Endothelial cell (in vitro differentiated cells): ENCODE data around the gene SALL1. TPM values are rescaled to one million over a fixed set of nuclear protein-coding genes. Genes with fewer than 3 reads are reported as not detected.

Source experiments
- DNase-seq: peaks from one replicate; pipeline ENCODE4 v3.0.0; 2021; ENCODE audit warnings: low spot score
- H3K27ac Mint-ChIP-seq: one replicate; pipeline ENCODE4 v1.8.0; 2021; ENCODE audit warnings: mixed read lengths, inconsistent platforms; ENCODE audit not compliant: unreplicated experiment
- H3K27me3 Mint-ChIP-seq: one replicate; pipeline ENCODE4 v1.8.0; 2021; ENCODE audit warnings: mild to moderate bottlenecking, moderate library complexity, mixed read lengths, inconsistent platforms; ENCODE audit not compliant: unreplicated experiment
- H3K36me3 Mint-ChIP-seq: one replicate; pipeline ENCODE4 v1.8.0; 2021; ENCODE audit warnings: mild to moderate bottlenecking, low read depth, mixed read lengths, inconsistent platforms; ENCODE audit not compliant: unreplicated experiment
- H3K4me1 Mint-ChIP-seq: one replicate; pipeline ENCODE4 v1.8.0; 2021; ENCODE audit warnings: mild to moderate bottlenecking, mixed read lengths, inconsistent platforms; ENCODE audit not compliant: unreplicated experiment
- H3K4me3 Mint-ChIP-seq: one replicate; pipeline ENCODE4 v1.8.0; 2021; ENCODE audit warnings: mild to moderate bottlenecking, mixed read lengths, inconsistent platforms; ENCODE audit not compliant: unreplicated experiment
- H3K9me3 Mint-ChIP-seq: one replicate; pipeline ENCODE4 v1.8.0; 2021; ENCODE audit warnings: mixed read lengths, inconsistent platforms; ENCODE audit not compliant: unreplicated experiment
- CTCF ChIP-seq: fragments of 200-600 bp; sonication (generic); IDR thresholded peaks from one replicate; pipeline ENCODE4 v1.5.0; 2021; ENCODE audit warnings: antibody characterized with exemption; ENCODE audit not compliant: unreplicated experiment
- total RNA-seq: library from RNA; stranded (reverse); fragmentation: NEBNext Ultra II Directional; extraction: Animal tissue kit (Norgen Biotek cat#: 25700); gene quantifications from one replicate; pipeline ENCODE4 v1.2.1, GENCODE V29; 2021; ENCODE audit not compliant: unreplicated experiment

Gene SALL1
- total RNA-seq, 1 donor from 2014 or later: 45.1 TPM

DNA sequence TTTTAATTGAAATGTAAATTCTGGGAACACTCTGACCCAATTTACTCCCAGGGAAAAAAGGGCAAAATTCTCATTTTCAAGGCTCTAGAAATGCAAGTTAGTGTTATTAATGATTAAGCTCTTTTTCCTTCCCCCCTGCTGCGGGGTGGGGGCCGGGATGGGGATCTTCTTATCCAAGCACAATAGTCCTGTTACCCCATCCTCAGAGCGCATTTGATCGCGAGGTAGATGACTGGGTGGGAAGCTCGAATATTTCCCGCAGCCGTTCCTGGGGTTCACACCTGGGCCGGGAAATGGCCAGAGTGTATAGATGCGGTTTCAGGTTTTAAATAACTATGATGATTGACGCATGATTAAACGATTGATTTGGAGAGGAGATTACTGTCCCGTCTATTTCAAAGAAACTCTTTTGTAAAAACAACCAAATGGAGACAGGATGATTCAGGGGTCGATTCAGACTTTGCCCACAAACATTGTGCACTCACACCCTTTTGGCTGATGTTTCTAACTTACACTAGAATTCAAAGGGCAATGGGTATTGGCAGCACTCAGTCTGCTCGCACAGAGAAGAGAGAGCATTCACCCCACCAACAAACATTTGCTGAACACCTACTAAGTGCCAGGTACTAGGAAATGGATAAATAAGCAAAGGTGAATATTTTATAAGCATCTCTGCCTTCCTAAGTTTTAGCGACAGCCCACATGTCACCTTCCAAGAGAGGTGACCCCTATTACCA lies 55.0 kb downstream of the SALL1 start:
- Mint-ChIP-seq H3K36me3 (no peaks in the 10 kb centered on the region), H3K9me3 (no peaks in the 10 kb centered on the region), H3K27ac (no peak overlapping the region), H3K27me3 (peaks cover 4% of the 10 kb centered on the region), H3K4me3 (no peak overlapping the region), H3K4me1 (no peaks in the 10 kb centered on the region)
- TF ChIP-seq CTCF: no peak
- no peak for DNase-seq

- no peaks in the 10 kb centered on the region for H3K9me3 Mint-ChIP-seq
- no peak overlapping the region for H3K27ac Mint-ChIP-seq
- H3K36me3 Mint-ChIP-seq: no peaks in the 10 kb centered on the region
- TF ChIP-seq CTCF: no peak
- no peak for DNase-seq
- H3K4me3 Mint-ChIP-seq: no peak overlapping the region
- no peaks in the 10 kb centered on the region for H3K4me1 Mint-ChIP-seq
- H3K27me3 Mint-ChIP-seq: no peaks in the 10 kb centered on the region
Measured at GRCh38 chr16:51095084-51095881, 55.8 kb downstream of the SALL1 start.

- DNase-seq: no peak
- H3K27ac Mint-ChIP-seq: no peak overlapping the region
- TF ChIP-seq CTCF: no peak
- no peaks in the 10 kb centered on the region for H3K9me3 Mint-ChIP-seq
- no peaks in the 10 kb centered on the region for H3K36me3 Mint-ChIP-seq
- no peaks in the 10 kb centered on the region for H3K27me3 Mint-ChIP-seq
- no peaks in the 10 kb centered on the region for H3K4me1 Mint-ChIP-seq
- H3K4me3 Mint-ChIP-seq: no peak overlapping the region
Measured at GRCh38 chr16:51093726-51094280, 57.3 kb downstream of the SALL1 start.
